ENCODE measurements around the gene MSL3B.

MSL3B gene

DNA sequence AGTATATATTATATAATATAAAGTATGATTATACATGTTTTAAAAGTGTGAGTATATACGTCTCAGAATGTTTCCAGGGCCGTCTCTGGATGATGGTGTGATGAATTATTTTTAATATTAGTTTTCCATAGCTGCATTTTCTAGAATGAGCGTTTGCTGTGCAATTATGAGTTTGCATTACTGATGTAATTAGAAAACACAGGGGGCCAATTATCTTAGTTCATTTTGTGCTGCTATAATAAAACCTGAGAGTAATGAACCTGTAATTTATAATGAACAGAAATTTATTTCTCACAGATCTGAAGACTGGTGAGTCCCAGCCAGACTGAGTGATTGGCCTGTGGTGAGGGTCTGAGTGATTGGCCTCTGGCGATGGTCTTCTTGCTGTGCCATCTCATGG lies 9.9 kb downstream of the MSL3B start:
- peaks cover 10% of the 10 kb centered on the region for H3K79me2 ChIP-seq (ENCODE audit: insufficient read depth, low read length)
- H3K36me3 ChIP-seq (ENCODE audit: control insufficient read depth in 1 of 2, insufficient read depth in 2 of 2, low read length in 2 of 2) = peaks cover 0 to 4% of the 10 kb centered on the region in 2 experiments; a peak in 1 of 4 replicates
- no peak overlapping the region for H2AFZ ChIP-seq (ENCODE audit: low read depth, low read length, poor library complexity, severe bottlenecking)
- CTCF ChIA-PET = interaction anchor here (0.6 to 2.9 kb wide), 3 partner anchors 9 to 103 kb away, joined by 3 to 9 read pairs (median 3); partner anchors contain the start of gene MSL3B
- no peaks in the 10 kb centered on the region for H4K20me1 ChIP-seq (ENCODE audit: insufficient read depth)
- RAD21 ChIA-PET (ENCODE audit: low non-redundant PET in 1 of 2, low total read pairs in 2 of 2, uncharacterized antibody in 2 of 2, unreplicated experiment in 2 of 2) = no interaction called here
- no peaks in the 10 kb centered on the region for H3K27me3 ChIP-seq (ENCODE audit: insufficient read depth, low read length)
- no peak overlapping the region for H3K4me3 ChIP-seq (replicated peaks in 1 of 2; ENCODE audit: low read depth in 1 of 2, low read length in 2 of 2)
- no peak overlapping the region for H3K9ac ChIP-seq (ENCODE audit: low read length)
- TF ChIP-seq, protein P1, sequence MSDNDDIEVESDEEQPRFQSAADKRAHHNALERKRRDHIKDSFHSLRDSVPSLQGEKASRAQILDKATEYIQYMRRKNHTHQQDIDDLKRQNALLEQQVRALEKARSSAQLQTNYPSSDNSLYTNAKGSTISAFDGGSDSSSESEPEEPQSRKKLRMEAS (IDR thresholded peaks at IDR 0.05) = no peak
- TF ChIP-seq JUND (IDR thresholded peaks at IDR 0.05) = no peak
- TF ChIP-seq YY1 (IDR thresholded peaks at IDR 0.05; ENCODE audit: extremely low read depth, insufficient replicate concordance, low read depth, low read length) = no peak
- TF ChIP-seq, protein P2, sequence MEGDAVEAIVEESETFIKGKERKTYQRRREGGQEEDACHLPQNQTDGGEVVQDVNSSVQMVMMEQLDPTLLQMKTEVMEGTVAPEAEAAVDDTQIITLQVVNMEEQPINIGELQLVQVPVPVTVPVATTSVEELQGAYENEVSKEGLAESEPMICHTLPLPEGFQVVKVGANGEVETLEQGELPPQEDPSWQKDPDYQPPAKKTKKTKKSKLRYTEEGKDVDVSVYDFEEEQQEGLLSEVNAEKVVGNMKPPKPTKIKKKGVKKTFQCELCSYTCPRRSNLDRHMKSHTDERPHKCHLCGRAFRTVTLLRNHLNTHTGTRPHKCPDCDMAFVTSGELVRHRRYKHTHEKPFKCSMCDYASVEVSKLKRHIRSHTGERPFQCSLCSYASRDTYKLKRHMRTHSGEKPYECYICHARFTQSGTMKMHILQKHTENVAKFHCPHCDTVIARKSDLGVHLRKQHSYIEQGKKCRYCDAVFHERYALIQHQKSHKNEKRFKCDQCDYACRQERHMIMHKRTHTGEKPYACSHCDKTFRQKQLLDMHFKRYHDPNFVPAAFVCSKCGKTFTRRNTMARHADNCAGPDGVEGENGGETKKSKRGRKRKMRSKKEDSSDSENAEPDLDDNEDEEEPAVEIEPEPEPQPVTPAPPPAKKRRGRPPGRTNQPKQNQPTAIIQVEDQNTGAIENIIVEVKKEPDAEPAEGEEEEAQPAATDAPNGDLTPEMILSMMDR (IDR thresholded peaks at IDR 0.05 in 2 of 3, conservative IDR thresholded peaks at IDR 0.05 in 1 of 3; ENCODE audit: borderline replicate concordance in 1 of 3, insufficient read depth in 1 of 3, low read depth in 2 of 3, low read length in 2 of 3) = no peak
- no peak for TF ChIP-seq TCF7L2 (IDR thresholded peaks at IDR 0.05; ENCODE audit: borderline replicate concordance, extremely low read depth, insufficient read depth, insufficient read length)
- TF ChIP-seq EZH2phosphoT487 (IDR thresholded peaks at IDR 0.05; ENCODE audit: borderline replicate concordance) = no peak
- no peak for TF ChIP-seq FOSL1 (IDR thresholded peaks at IDR 0.05; ENCODE audit: low read depth)
- no peak for TF ChIP-seq CEBPB (IDR thresholded peaks at IDR 0.05; ENCODE audit: low read depth)
- no peak for TF ChIP-seq SRF (IDR thresholded peaks at IDR 0.05; ENCODE audit: low read depth)
- no peak for TF ChIP-seq SP1 (IDR thresholded peaks at IDR 0.05; ENCODE audit: low read depth)
- TF ChIP-seq SIN3A (IDR thresholded peaks at IDR 0.05; ENCODE audit: low read depth) = no peak
- no peak for TF ChIP-seq ELF1 (IDR thresholded peaks at IDR 0.05; ENCODE audit: borderline replicate concordance, low read depth)
- no peak for TF ChIP-seq RAD21 (IDR thresholded peaks at IDR 0.05; ENCODE audit: low read depth)
- TF ChIP-seq ZNF274 (IDR thresholded peaks at IDR 0.05; ENCODE audit: low read depth, low read length) = no peak
- no peak for TF ChIP-seq EZH2 (IDR thresholded peaks at IDR 0.05)
- peaks cover 0 to 14% of the 10 kb centered on the region in 2 experiments; a peak in 2 of 4 replicates for H3K4me1 ChIP-seq (ENCODE audit: control insufficient read depth in 1 of 2, insufficient read depth in 2 of 2, low read length in 2 of 2)
- no peak for DNase-seq (ENCODE audit: low read depth, low spot score)
- BruUV-seq (replicated peaks) = no TSS peak
- no peak overlapping the region for H3K4me2 ChIP-seq (ENCODE audit: low read length)
- POLR2A ChIA-PET = no interaction called here
- no peak overlapping the region for H3K27ac ChIP-seq (ENCODE audit: low read depth, low read length)
- no peak for ATAC-seq
- no peaks in the 10 kb centered on the region for H3K9me2 ChIP-seq (ENCODE audit: insufficient read depth)
- intact Hi-C loops (cut with micrococcal nuclease) = no loop called here
- no peaks in the 10 kb centered on the region for H3K9me3 ChIP-seq (ENCODE audit: control insufficient read depth in 1 of 2, insufficient read depth in 1 of 2, low read depth in 1 of 2, low read length in 2 of 2)

Measured in HCT116 (cell line).